ENCODE results near the gene PPP1R13L. TPM values are rescaled to one million over a fixed set of nuclear protein-coding genes. Genes with fewer than 3 reads are reported as not detected.
"Not testable (repeated sequence)": the region's sequence is repeated elsewhere in the genome, so short reads cannot be mapped to it uniquely, and the experiment has no call there.

PPP1R13L gene
- total RNA-seq, 1 donor from 2014 or later, result 8.0 TPM

- DNase-seq (ENCODE audit: low spot score), result no peak
- no peak for ATAC-seq
Measured at GRCh38 chr19:45437328-45437727, 32.5 kb upstream of the PPP1R13L start.

- not testable (repeated sequence) for ATAC-seq
Measured at GRCh38 chr19:45432543-45432942, 27.7 kb upstream of the PPP1R13L start.

DNA sequence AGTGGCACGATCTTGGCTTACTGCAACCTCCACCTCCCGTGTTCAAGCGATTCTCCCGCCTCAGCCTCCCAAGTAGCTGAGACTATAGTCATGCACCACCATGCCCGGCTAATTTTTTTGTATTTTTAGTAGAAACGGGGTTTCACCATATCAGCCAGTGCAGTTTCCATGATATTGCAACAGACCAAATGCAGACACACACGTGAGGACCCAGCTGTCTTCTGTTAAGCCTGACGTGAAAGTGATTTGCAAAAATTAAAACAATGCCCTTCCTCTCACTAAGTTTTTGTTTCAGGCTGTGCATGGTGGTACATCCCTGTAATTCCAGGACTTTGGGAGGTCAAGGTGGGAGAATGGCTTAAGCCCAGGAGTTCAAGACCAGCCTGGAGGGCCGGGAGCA lies 26.1 kb upstream of the PPP1R13L start:
- DNase-seq (ENCODE audit: low spot score); ATAC-seq: not testable (repeated sequence)

More at GRCh38 chr19:45432543-45432942, 27.7 kb upstream of the PPP1R13L start:
- not testable (repeated sequence) for DNase-seq (ENCODE audit: low spot score)

DNA sequence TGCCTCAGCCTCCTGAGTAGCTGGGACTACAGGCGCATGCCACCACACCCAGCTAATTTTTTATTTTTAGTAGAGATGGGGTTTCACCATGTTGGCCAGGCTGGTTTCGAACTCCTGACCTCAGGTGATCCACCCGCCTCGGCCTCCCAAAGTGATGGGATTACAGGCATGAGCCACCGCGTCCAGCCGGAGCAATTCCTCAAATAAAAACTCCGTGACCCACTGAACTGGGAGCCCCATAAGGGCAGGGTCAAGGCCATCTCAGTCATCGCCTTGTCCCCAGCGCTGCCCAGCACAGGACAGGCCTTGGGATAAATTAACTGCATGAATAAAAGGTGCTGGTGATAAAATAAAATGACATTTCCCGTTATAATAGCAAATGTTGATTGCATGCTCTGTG lies 25.0 kb upstream of the PPP1R13L start:
- not testable (repeated sequence) for DNase-seq (ENCODE audit: low spot score); ATAC-seq

DNA sequence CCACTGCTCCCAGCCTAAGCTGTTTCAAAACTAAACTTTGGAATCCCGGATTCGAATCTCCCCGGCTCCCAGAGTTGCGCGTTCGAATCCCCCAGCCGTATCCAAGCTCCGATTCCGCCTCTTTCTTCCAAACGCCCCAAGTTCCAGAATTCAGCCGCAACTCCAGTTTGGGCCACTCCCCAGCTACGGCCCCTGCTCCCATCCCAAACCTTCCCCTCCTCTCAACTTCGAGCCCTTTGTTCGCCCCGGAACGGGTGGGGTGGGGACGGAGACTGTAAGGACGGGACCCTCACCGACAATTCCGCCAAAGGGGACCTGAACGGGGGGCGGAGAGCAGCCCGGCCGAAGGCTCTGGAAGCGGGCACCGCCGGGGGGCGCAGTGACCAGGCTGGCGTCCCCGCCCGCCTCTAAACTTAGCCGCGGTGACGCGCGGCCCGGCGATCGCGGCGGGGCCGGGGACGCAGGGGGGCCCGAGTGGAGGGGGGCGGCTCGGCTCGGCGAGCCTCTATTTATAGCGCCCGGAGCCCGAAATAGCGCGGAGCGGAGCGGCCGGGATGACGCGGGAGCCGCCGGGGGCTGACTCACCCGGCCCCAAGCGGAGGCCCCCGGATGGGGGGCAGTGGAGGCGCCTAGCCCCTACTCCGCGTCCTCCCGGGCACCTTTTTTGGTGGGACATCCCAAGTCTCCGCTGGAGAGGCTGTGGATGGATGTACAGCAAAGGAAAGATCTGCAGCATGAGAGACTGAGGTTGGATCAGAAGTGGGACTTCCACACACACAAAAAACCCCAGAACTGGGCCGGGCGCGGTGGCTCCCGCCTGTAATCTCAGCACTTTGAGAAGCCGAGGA lies 23.7 kb upstream of the PPP1R13L start:
- no peak for ATAC-seq
- no peak for DNase-seq (ENCODE audit: low spot score)

DNA sequence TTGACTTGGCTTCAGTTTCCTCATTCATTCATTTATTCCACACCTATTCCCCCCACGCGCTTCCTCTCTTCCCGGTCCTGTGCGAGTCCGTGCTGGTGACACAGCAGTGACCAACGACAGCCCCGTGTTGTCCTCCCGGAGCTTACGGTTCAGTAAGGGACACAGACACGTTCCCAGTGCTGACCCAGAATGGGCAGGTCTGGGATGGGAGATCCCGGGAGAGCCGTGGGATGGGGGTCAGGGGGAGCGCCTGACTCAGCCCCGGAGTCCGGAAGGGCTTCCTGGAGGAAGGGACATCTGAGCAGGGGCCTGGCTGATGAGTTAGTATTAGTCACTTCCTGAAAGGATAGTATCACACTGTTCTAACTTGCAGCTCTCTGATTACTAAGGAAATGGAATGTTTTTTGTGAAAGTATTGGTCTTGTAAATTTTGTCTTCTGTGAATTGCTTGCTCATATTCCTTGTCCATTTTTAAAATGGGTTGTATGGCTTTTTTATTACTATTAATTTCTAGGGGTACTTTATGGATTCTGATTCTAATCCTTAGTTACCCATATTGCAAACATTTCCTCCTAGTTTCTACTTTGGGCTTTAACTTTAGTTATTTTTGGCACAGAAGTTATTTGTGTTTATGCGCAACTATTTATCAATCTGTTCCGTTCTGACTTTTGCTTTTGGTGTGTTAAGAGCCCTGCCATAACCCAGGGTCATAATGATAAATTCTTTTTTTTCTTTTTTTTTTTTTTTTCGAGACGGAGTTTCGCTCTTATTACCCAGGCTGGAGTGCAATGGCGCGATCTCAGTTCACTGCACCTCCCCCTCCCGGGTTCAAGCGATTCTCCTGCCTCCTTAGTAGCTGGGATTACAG lies 19.6 kb upstream of the PPP1R13L start:
- ATAC-seq (peak; percentile 29), DNase-seq (ENCODE audit: low spot score) (peak; percentile 65)

DNA sequence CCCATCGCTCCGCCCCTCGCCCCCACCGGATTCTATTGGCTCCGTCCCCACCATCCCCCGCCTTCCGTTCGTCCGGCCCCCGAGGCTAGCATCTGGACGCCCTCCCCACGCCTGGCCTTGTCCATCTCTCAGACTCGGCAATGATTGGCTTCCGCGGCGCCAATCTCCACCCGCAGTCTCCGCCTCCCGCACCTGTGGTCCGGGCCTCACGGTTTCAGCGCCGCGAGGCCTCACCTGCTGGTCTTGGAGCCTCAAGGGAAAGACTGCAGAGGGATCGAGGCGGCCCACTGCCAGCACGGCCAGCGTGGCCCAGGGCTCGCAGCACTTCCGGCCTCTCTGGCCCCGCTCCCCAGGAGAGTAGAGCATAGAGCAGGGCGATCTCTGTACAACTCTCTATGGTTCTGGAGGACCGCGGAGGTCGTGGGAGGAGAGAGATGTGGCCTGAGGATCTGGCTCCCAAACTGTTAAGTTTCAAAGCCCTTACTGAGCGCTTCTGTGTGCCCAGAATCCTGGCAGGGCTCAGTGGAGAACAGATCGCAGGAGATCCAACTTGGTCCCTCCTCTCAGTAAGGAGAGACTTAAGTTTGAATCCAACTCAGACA lies 18.8 kb upstream of the PPP1R13L start, which contains the start of gene ERCC1:
TSS of gene ERCC1 (minus strand) at position 329 of the 602 bp plus-strand sequence. CDS start 543 bp downstream, outside the sequence.
- peak; percentile 98 for DNase-seq (ENCODE audit: low spot score)
- peak; percentile 91 for ATAC-seq

- ATAC-seq (no peak), DNase-seq (ENCODE audit: low spot score) (no peak)
Measured at GRCh38 chr19:45423033-45423588, 18.2 kb upstream of the PPP1R13L start.

DNA sequence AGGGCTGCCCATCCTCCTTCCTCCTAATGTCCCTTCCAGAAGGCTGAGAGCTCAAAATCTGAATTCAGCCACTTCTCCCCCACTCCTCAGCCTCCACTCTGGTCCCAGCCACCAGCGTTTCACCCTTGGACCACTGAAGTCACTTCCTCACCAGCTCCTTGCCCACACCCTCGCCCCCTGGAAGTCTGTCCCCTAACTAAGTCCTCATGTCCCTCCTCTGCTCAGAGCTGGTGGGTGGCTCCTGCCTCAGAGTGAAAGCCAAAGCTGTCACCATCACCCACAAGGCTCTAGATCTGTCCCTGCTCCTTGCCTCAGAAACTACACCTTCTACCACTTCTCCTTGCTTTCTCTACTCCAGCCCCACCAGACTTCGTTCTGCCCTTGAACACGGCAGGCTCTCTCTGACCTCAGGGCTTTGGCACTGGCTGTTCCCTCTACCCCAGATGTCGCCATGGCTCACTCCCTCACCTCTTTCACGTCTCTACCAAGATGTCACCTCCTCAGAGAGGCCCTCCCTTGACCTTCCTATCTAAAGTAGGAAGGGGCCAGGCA lies 17.2 kb upstream of the PPP1R13L start:
- no peak for DNase-seq (ENCODE audit: low spot score)
- no peak for ATAC-seq

DNA sequence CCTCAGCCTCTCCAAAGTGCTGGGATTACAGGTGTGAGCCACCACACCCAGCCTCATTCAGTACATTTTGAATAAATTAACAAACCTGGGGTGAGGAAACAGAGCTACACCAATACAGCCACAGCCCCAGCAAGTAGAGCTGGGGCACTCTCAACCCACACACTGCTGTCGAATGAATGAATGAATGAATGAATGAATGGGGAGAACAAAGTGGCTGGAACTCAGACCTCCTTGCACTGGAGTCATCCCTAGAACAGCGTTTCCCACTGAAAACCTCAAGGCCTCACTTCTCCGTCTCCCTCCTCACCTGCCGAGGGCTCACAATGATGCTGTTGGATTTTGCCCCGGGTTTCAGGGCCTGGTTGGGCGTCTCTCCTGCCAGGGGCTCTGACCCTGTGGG lies 16.0 kb upstream of the PPP1R13L start:
- no peak for DNase-seq (ENCODE audit: low spot score)
- ATAC-seq, result no peak

GRCh38 chr19:45420356-45420755 lies 15.5 kb upstream of the PPP1R13L start:
- DNase-seq (ENCODE audit: low spot score) (no peak), ATAC-seq (no peak)

GRCh38 chr19:45419895-45420294 lies 15.0 kb upstream of the PPP1R13L start:
- ATAC-seq (no peak), DNase-seq (ENCODE audit: low spot score) (no peak)

- DNase-seq (ENCODE audit: low spot score), result no peak
- ATAC-seq, result no peak
Measured at GRCh38 chr19:45419396-45419795, 14.5 kb upstream of the PPP1R13L start.

GRCh38 chr19:45418802-45419201 lies 13.9 kb upstream of the PPP1R13L start:
- ATAC-seq (no peak), DNase-seq (ENCODE audit: low spot score) (no peak)

DNA sequence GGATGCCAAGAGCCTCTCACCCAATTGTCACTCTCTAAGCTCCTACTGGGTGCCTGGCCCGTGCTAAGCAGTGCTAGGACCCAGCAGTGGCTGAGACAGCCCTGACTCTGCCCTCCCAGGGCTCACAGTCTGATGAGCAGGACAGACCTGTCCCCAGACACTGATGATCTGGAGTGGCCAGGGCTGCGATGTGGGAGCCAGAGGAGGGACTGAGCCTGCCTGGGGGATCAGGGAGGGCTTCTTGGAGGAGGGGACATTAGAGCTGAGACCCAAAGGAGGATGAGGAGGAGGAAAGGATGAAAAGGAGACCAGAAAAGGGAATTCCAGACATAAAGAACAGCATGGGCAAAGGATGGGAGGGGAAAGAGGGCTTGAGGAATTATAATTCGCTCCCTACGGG lies 12.3 kb upstream of the PPP1R13L start:
- no peak for ATAC-seq
- DNase-seq (ENCODE audit: low spot score), result no peak

DNA sequence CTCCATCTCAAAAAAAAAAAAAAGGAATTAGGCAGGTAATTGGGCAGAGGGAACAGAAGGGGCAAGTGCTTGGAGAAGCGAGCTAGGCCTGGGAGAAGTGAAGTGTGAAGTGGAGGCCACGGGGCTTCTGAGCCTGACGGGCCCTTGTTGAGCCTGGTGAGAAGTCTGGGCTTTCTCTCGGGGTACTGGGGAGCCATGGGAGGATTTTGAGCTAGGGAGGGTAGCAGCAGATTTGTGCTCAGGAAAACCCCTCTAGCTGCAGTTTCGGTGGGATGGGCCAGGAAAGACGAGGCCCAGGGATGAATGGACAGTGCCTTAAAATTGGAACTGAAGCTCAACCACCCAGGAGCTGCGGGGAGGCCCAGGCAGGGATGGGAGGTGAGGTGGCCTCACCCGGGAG lies 9.6 kb upstream of the PPP1R13L start:
- no peak for ATAC-seq

GRCh38 chr19:45413497-45413896 lies 8.6 kb upstream of the PPP1R13L start:
- ATAC-seq (no peak), DNase-seq (ENCODE audit: low spot score) (no peak)

More for the DNA sequence above, 9.6 kb upstream of the PPP1R13L start:
- no peak for DNase-seq (ENCODE audit: low spot score)

- not testable (repeated sequence) for ATAC-seq; DNase-seq (ENCODE audit: low spot score)
Measured at GRCh38 chr19:45410330-45410729, 5.5 kb upstream of the PPP1R13L start.

- no peak for DNase-seq (ENCODE audit: low spot score)
- ATAC-seq, result no peak
Measured at GRCh38 chr19:45409557-45409920, 4.7 kb upstream of the PPP1R13L start.

GRCh38 chr19:45408830-45409556 lies 4.1 kb upstream of the PPP1R13L start:
- no peak for ATAC-seq
- DNase-seq (ENCODE audit: low spot score), result no peak

Measured in left lobe of liver (tissue), 2 donors.